ENCODE data around the gene UBE3C.

GRCh38 chr7:157139111-157139809 lies 534 bp downstream of the UBE3C start:
- TF ChIP-seq EZH2 (IDR thresholded peaks at IDR 0.05; ENCODE audit: borderline replicate concordance, low read depth, low read length, severe bottlenecking) (no peak), POLR2A (IDR thresholded peaks at IDR 0.05; ENCODE audit: low read depth, low read length) (no peak), POLR2AphosphoS5 (IDR thresholded peaks at IDR 0.05; ENCODE audit: insufficient read depth, low read depth, low read length) (no peak), MAX (IDR thresholded peaks at IDR 0.05; ENCODE audit: insufficient read depth, insufficient read length) (peak; percentile 55)

Data from endothelial cell of umbilical vein (primary cell).